ENCODE data around the gene GPR22.

DNA sequence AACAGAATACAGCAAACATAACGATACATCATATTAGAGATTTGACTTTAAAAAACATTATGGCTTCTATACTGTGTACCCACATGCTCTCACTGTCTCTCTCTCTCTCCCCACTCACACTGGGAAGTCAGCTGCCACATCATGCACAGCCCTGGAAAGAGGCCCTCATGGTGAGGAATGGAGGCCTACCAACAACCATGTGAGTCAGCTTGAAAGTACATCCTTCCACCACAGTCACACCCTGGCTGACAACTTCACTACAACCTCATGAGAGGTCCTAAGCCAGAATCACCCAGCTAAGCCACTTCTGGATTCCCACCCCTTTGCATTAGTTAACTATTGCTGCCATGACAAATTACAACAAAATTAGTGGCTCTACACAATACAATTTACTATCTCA is 23.3 kb upstream of the GPR22 start:
- TF ChIP-seq, protein P1, sequence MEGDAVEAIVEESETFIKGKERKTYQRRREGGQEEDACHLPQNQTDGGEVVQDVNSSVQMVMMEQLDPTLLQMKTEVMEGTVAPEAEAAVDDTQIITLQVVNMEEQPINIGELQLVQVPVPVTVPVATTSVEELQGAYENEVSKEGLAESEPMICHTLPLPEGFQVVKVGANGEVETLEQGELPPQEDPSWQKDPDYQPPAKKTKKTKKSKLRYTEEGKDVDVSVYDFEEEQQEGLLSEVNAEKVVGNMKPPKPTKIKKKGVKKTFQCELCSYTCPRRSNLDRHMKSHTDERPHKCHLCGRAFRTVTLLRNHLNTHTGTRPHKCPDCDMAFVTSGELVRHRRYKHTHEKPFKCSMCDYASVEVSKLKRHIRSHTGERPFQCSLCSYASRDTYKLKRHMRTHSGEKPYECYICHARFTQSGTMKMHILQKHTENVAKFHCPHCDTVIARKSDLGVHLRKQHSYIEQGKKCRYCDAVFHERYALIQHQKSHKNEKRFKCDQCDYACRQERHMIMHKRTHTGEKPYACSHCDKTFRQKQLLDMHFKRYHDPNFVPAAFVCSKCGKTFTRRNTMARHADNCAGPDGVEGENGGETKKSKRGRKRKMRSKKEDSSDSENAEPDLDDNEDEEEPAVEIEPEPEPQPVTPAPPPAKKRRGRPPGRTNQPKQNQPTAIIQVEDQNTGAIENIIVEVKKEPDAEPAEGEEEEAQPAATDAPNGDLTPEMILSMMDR (IDR thresholded peaks at IDR 0.05), result no peak
- TF ChIP-seq POLR2A (IDR thresholded peaks at IDR 0.05), result no peak

All from adrenal gland (tissue), 5 donors.